GM23248 (cell line): ENCODE data around the gene UCK2. TPM values are rescaled to one million over a fixed set of nuclear protein-coding genes. Genes with fewer than 3 reads are reported as not detected.

ENCODE experiments used
- DNase-seq: peaks from one replicate; pipeline ENCODE4 v3.0.0-alpha.2; 2015
- H2AFZ ChIP-seq: fragments of 200-600 bp; sonication (generic); 2 replicates; pipeline ENCODE4 v1.6.1; 2016; ENCODE audit warnings: antibody characterized with exemption
- H3F3A ChIP-seq: fragments of 200-600 bp; sonication (generic); 2 replicates; pipeline ENCODE4 v1.6.1; 2016; ENCODE audit warnings: mild to moderate bottlenecking, antibody characterized with exemption, mixed run types; ENCODE audit not compliant: insufficient read depth
- H3K27ac ChIP-seq: fragments of 200-600 bp; sonication (generic); 2 replicates; pipeline ENCODE4 v1.5.1; 2016; ENCODE audit warnings: mild to moderate bottlenecking
- H3K27me3 ChIP-seq: fragments of 200-600 bp; sonication (generic); replicated peaks from 2 replicates; pipeline ENCODE4 v1.6.1; 2016; ENCODE audit warnings: mild to moderate bottlenecking; ENCODE audit not compliant: insufficient read depth
- H3K36me3 ChIP-seq: fragments of 200-600 bp; sonication (generic); 2 replicates; pipeline ENCODE4 v1.6.1; 2016; ENCODE audit warnings: low read depth, mild to moderate bottlenecking
- H3K4me1 ChIP-seq: fragments of 200-600 bp; sonication (generic); 2 replicates; pipeline ENCODE4 v1.6.1; 2016; ENCODE audit warnings: mild to moderate bottlenecking; ENCODE audit not compliant: insufficient read depth
- H3K4me2 ChIP-seq: fragments of 200-600 bp; sonication (generic); one replicate; pipeline ENCODE4 v1.6.1; 2016; ENCODE audit warnings: mild to moderate bottlenecking; ENCODE audit not compliant: unreplicated experiment
- H3K4me3 ChIP-seq: fragments of 200-600 bp; sonication (generic); 2 replicates; pipeline ENCODE4 v1.5.1; 2016; ENCODE audit warnings: mild to moderate bottlenecking
- H3K79me2 ChIP-seq: fragments of 200-600 bp; sonication (generic); 2 replicates; pipeline ENCODE4 v1.6.1; 2016; ENCODE audit warnings: mild to moderate bottlenecking; ENCODE audit not compliant: insufficient read depth
- H3K9ac ChIP-seq: fragments of 200-600 bp; sonication (generic); 2 replicates; pipeline ENCODE4 v1.6.1; 2016; ENCODE audit warnings: mild to moderate bottlenecking
- H3K9me2 ChIP-seq: fragments of 200-600 bp; sonication (generic); 2 replicates; pipeline ENCODE4 v1.6.1; 2016; ENCODE audit warnings: mixed run types, mild to moderate bottlenecking, moderate library complexity; ENCODE audit not compliant: insufficient read depth
- H3K9me3 ChIP-seq: fragments of 200-600 bp; sonication (generic); one replicate; pipeline ENCODE4 v1.6.1; 2017; ENCODE audit warnings: low read depth
- H4K20me1 ChIP-seq: fragments of 200-600 bp; sonication (generic); 2 replicates; pipeline ENCODE4 v1.6.0; 2016; ENCODE audit not compliant: insufficient read depth
- EZH2 ChIP-seq: fragments of 200-600 bp; sonication (generic); IDR thresholded peaks from 2 replicates; pipeline ENCODE4 v1.6.1; 2018; ENCODE audit warnings: antibody characterized with exemption, mild to moderate bottlenecking; ENCODE audit not compliant: insufficient read depth, poor library complexity, severe bottlenecking
- EZH2phosphoT487 ChIP-seq: fragments of 200-600 bp; sonication (generic); IDR thresholded peaks from 2 replicates; pipeline ENCODE4 v1.6.1; 2018; ENCODE audit warnings: antibody characterized with exemption, moderate library complexity, mild to moderate bottlenecking, low read depth; ENCODE audit not compliant: insufficient read depth
- WGBS, 2 experiments: methylation state at CpG; one replicate each; pipeline ENCODE4 v1.1.6; 2015 to 2017; ENCODE audit warnings: low lambda C conversion rate in 2 of 2, low coverage in 1 of 2; ENCODE audit errors: missing lambda C conversion rate in 2 of 2; 5-methylcytosine and 5-hydroxymethylcytosine counted together
- in situ Hi-C: fragments of 300-500 bp; cut with MboI; formaldehyde crosslinking; loops from 2 replicates; pipeline ENCODE4 v1.15.0; 2020
- polyA plus RNA-seq: library from polyadenylated mRNA; unstranded; fragments of >200 nt; fragmentation: Nextera tagmentation; extraction: Ambion mirVana; gene quantifications from 2 replicates; pipeline ENCODE4 v1.2.1, GENCODE V29; 2016
- total RNA-seq: library from RNA; depleted of rRNA; stranded (reverse); fragments of >200 nt; shearing (Covaris generic); gene quantifications from 2 replicates; pipeline ENCODE4 v1.2.3, GENCODE V29; 2014

UCK2 gene
- total and polyA plus RNA-seq, 2 experiments from 2014 or later, result 78.2 to 81.9 TPM

DNA sequence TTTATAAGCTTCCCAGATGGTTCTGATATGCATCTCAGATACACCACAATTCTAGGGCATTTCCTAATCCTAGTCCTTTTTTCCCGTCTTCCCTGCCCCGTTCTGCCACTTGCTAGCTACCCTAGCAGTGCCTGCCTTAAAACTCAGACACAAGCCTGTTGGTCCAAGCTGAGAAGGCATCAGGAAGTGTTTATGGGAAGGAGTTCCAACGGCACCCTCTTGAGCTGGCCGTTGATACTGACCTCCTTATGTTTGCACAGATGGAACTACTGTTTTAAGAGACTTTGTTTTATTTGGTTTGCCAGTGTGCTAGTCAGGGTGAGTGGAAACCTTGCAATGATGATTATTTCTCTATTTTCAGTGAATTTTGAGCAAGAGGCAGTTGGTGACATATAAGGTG, 67.2 kb downstream of the UCK2 start:
- WGBS, 2 experiments, result 25 to 32% methylated on average over 4 of the region's 4 CpGs
- DNase-seq, result peak; percentile 54
- H3K4me2 ChIP-seq, result peak overlapping the region; percentile 64
- H2AFZ ChIP-seq, result no peak overlapping the region
- no peak for TF ChIP-seq EZH2
- no peak for TF ChIP-seq EZH2phosphoT487
- H3K27ac ChIP-seq, result peak overlapping the region; percentile 99
- no peaks in the 10 kb centered on the region for H3K36me3 ChIP-seq
- H4K20me1 ChIP-seq, result no peaks in the 10 kb centered on the region
- no peak overlapping the region for H3K4me3 ChIP-seq
- H3K9me2 ChIP-seq, result no peaks in the 10 kb centered on the region
- peaks cover 68% of the 10 kb centered on the region for H3K79me2 ChIP-seq
- H3K9me3 ChIP-seq, result no peaks in the 10 kb centered on the region
- peaks cover 62% of the 10 kb centered on the region for H3F3A ChIP-seq
- H3K4me1 ChIP-seq, result peaks cover 71% of the 10 kb centered on the region
- in situ Hi-C loops, result loop anchor here (10.0 kb wide), 1 partner anchor 130 kb away; the partner anchor contains the start of gene TMCO1
- H3K9ac ChIP-seq, result peak overlapping the region; percentile 83; the same call in 1 of the 2 replicates
- no peaks in the 10 kb centered on the region for H3K27me3 ChIP-seq

DNA sequence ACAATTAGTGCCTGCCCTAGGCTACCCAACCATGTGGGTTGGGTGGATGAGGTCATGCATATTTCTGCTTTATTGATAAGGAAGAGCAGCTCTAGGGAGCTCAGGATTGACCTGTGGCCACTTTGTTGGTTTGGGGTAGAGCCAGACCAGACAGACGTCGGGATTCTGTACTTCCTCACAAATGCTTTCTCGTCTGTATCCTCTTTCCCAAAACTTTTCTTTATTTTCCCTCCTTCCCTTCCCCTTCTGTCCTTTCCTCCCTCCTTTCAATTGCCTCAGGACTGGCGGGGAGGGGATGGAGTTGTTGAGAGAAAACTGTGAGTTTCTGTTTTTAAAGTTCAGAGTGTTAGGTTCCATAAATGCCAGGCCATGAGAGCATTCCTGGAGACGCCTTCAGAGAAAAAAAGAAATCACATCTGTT, 68.0 kb downstream of the UCK2 start:
- Histone ChIP-seq H3K9ac (peak overlapping the region; percentile 83), H2AFZ (no peak overlapping the region), H3K27ac (peak overlapping the region; percentile 99), H3K9me3 (no peaks in the 10 kb centered on the region), H3K9me2 (no peaks in the 10 kb centered on the region), H3K4me3 (peak overlapping the region; percentile 24; the same call in 1 of the 2 replicates), H3F3A (peaks cover 67% of the 10 kb centered on the region), H3K79me2 (peaks cover 68% of the 10 kb centered on the region), H3K36me3 (no peaks in the 10 kb centered on the region), H3K4me2 (peak overlapping the region; percentile 64), H3K27me3 (no peaks in the 10 kb centered on the region), H4K20me1 (no peaks in the 10 kb centered on the region), H3K4me1 (peaks cover 80% of the 10 kb centered on the region)
- DNase-seq, result peak; percentile 62
- TF ChIP-seq EZH2phosphoT487, result no peak
- no peak for TF ChIP-seq EZH2
- in situ Hi-C loops, result loop anchor here (10.0 kb wide), 1 partner anchor 131 kb away; the partner anchor contains the start of gene TMCO1
- 5% methylated on average over 5 of the region's 5 CpGs for WGBS, 2 experiments

DNA sequence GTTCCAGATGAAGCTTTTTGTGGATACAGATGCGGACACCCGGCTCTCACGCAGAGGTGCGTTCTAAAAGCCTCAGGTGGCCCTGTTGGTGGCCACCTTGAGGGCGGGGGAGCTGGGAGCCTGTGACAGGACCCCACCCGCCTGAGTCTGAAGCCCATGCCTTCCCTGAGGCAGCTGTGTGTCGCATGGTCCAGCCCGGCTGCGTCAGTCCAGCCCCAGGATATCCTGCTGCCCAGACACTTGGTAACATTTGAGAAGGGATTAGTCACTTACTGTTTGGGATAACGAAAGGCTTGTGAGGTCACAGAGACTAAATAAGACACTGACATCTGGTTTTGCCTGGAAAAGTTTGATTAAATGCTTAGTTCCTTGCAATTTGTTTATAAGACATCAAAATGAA, 68.9 kb downstream of the UCK2 start:
- Histone ChIP-seq H3K9me3 (no peaks in the 10 kb centered on the region), H3K27ac (peak overlapping the region; percentile 99), H3K4me2 (peak overlapping the region; percentile 64), H3K4me1 (peaks cover 82% of the 10 kb centered on the region), H3K36me3 (peaks cover under 1% of the 10 kb centered on the region; the same call in 1 of the 2 replicates), H4K20me1 (no peaks in the 10 kb centered on the region), H3F3A (peaks cover 67% of the 10 kb centered on the region), H3K27me3 (no peaks in the 10 kb centered on the region), H3K4me3 (peak overlapping the region; percentile 24; the same call in 1 of the 2 replicates), H3K9me2 (no peaks in the 10 kb centered on the region), H3K9ac (peak overlapping the region; percentile 83), H3K79me2 (peaks cover 68% of the 10 kb centered on the region), H2AFZ (no peak overlapping the region)
- TF ChIP-seq EZH2, result no peak
- no peak for TF ChIP-seq EZH2phosphoT487
- in situ Hi-C loops, result loop anchor here (10.0 kb wide), 1 partner anchor 131 kb away; the partner anchor contains the start of gene TMCO1
- 10 to 14% methylated on average over 10 of the region's 10 CpGs for whole genome bisulfite sequencing, 2 experiments
- DNase-seq, result peak; percentile 98

DNA sequence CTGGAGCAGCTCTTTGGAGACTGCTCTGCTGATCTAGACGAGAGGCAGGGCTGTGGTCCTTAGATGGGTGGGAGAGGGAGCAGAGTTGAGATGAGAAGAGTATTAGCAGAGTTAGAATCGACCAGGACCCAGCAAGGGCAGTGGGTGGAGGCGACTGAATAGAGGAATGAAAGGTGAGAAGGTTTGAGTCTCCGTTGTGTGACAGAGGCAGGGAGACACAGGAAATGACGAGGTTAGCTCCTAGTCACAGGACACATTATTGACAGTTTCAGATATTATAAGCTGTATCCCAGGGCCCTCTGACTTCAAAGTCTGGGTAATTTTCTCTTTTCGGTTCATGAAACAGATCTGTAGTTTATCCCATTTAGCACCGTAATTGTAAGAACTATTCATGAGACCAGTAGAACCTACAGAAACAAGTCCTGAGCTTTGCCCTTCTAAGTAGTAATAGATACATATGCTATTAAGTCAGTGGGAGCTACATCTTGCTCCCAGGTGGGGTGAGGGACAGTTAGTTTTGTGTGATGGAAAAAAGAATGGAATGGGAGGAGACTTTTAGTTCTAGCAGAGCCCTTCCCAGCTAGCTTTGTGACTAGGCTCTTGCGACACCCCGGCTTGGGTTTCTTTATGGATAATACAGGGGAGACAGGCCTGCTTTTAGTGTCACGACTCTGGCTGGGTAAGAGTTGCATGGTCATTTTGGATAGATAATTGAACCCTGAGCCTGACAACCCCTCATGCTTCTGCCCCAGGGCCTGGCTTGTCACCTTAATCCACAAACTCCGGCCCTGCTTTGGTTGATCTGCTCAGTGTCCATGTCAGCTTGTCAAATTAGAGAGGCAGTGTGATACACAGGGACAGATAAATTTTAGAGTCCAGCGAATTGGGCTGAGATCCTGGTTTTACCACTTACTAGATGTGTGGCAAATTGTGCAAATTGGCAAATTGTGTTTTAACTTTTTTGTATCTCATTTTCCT, 70.2 kb downstream of the UCK2 start:
- Histone ChIP-seq H3F3A (peaks cover 67% of the 10 kb centered on the region), H3K9ac (peak overlapping the region; percentile 83), H3K4me3 (peak overlapping the region; percentile 18; the same call in 1 of the 2 replicates), H3K27me3 (no peaks in the 10 kb centered on the region), H4K20me1 (no peaks in the 10 kb centered on the region), H3K27ac (peak overlapping the region; percentile 99), H2AFZ (no peak overlapping the region), H3K36me3 (peaks cover 3% of the 10 kb centered on the region; the same call in 1 of the 2 replicates), H3K79me2 (peaks cover 66% of the 10 kb centered on the region), H3K9me2 (no peaks in the 10 kb centered on the region), H3K9me3 (no peaks in the 10 kb centered on the region), H3K4me1 (peaks cover 79% of the 10 kb centered on the region), H3K4me2 (peak overlapping the region; percentile 63)
- in situ Hi-C loops, result loop anchor here (10.0 kb wide), 1 partner anchor 133 kb away; the partner anchor contains the start of gene TMCO1
- peak; percentile 87 for DNase-seq
- 65 to 66% methylated on average over 12 of the region's 12 CpGs for WGBS, 2 experiments
- TF ChIP-seq EZH2, result no peak
- TF ChIP-seq EZH2phosphoT487, result no peak
